Fibroblast of peridontal ligament (primary cell): ENCODE measurements around the gene AHNAK2.

ENCODE experiments used
- DNase-seq: peaks from one replicate; pipeline ENCODE4 v3.0.0-alpha.2; 2010; ENCODE audit errors: extremely low read depth

Gene AHNAK2

GRCh38 chr14:105012171-105012985, 34.2 kb upstream of the AHNAK2 start:
- DNase-seq: no peak

- DNase-seq: no peak
Measured at GRCh38 chr14:105011312-105011990, 33.3 kb upstream of the AHNAK2 start.

DNA sequence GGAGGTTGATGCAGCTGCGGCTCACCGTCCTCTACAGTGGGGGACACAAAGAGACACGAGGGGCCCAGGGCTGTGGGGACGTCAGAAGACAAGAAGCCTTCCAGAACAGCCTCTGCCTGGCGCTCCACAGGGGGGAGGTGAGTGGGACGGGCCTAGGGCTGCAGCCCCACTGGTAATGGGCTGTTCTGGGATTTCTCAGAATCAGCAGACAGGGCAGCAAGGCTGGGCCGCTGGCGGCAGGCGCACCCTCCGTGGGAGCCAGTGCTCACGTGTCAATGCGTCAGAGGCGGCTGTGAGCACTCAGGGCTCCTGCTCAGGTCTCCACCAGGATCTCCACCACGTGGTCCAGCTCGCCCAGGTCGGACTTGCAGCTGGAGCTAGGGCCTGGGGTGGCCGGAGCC, 32.7 kb upstream of the AHNAK2 start:
- no peak for DNase-seq

DNA sequence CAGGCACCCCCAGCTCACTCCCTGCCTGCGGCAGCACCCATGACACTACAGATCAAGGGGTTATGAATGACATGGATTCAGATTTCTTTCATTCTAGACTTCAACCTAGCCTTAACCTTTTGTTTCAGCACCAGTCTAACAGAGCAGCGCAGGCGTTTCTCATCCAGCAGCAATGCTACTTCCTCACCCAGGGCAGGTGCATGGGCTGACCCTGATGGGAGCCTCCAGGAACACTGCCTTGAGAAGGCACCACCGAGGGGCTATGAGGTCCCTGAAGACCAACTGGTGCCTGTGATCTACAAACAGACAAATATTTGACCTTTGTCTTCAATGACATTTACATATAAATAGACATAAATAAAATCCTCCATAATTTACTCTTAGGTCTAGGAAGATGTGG, 31.9 kb upstream of the AHNAK2 start:
- DNase-seq: no peak

DNA sequence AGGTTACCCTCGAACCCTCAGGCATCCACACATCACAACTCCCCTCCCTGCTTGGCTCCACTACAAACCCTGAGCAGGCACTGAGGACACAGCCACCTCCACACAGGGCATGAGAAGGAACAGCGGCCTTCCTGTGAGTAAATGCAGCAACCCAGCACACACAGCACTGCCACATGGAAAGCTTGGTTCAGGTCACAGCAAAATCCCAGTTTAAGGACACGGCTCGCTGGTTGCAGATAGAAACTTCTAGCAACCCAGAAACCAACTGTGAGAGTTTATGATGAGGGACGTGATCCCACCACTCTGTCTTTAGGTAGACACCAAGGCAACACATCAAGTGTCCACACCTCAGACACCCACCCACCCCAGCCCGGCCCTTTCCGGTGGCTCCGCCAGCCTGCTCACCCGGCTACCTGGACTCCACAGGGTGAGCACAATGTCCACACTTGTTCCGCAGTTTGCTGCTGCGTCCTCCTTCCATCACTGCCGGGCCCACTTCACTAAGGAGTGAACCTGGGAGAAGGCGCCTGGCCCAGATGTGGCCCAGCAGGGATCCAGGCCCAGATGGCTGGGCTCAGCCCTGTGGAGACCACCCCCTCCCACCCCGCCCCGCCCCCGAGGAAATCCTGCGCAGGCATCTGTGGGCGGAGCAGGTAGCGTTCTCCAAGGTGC, 29.6 kb upstream of the AHNAK2 start:
- DNase-seq: no peak

DNA sequence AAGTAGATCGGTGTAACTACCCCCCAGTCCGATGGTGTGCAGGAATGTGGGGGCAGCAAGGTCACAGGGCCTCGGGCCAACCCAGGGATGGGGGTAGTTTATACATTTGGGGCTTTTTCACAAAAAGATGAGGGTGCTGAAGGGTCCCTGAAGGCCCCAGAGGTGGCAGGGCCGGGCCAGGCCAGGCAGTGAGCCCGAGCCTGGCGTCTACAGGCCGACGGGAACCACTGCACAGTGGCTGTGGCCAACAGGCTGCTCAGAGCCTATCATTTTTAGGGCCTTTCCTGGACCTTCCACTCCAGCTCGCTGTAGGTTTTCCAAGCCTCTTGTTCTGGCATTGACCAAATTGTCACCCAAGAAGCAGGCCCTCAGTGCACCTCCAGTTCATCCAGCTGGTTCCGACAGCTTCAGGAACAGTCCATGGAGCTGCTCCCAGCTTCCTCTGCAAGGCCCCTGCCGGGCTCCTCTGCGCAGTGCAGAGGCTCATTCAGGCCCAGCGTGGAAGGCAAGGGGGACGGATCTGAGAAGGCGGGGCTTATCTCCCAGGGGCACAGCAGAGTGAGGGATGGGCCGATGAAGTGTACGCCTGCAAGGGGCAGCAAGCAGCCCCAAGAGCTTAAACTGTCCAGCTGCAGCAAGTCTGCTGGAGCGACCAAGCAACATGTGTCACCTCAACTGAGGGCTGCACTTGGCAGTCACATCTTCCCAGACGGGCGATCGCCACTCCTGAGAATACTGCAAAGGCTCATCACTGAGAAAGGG, 28.8 kb upstream of the AHNAK2 start:
- DNase-seq: no peak

- DNase-seq: no peak
Measured at GRCh38 chr14:105005929-105006830, 28.0 kb upstream of the AHNAK2 start.

DNA sequence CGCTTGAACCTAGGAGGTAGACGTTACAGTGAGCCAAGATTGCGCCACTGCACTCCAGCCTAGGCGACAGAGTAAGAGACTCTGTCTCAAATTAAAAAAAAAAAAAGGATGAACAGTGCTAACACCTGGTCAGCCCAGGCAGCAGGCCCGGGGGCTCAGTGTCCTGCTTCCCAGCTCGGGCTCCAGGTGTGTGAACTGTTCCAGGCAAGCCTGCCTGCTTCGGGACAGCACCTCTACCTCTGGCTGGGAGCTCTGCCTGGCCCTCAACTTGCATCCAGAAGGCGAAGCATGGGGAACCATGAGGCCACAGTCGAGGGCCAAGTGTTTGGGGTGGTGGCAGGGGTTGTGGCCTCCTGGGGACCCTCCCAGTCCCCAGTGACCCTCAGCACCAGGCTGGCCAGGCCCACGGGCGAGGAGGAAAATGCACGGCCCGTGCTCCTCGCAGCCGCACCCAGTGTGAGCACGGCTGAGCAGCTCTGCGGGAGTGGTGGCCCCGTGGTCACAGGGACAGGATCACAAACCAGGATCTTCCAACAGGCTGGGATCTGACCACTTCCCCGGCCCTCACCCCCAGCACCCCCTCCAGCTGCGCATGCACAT, 27.3 kb upstream of the AHNAK2 start:
- DNase-seq: no peak

- no peak for DNase-seq
Measured at GRCh38 chr14:104999361-104999760, 21.2 kb upstream of the AHNAK2 start.

GRCh38 chr14:104998801-104999200, 20.6 kb upstream of the AHNAK2 start:
- DNase-seq: no peak

DNA sequence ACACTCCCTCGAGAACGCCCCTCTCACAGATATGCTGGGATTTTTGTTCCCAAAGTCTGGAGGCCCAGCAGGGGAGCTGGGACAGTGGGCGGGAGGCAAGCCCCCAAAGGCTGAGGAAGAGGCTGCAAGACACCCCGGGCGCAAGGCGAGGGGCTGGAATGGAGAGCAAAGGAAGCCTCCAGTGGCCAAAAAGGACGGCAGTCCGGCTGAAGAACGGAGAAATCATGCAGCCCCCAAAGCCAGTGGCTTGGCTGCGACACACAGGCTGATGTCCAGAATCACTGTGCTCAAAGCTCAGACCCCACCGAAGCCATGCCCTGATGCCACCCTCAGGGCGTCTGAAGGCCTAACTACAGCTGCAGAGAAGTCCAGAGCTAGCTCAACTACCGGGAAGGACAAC, 18.3 kb upstream of the AHNAK2 start:
- no peak for DNase-seq

DNA sequence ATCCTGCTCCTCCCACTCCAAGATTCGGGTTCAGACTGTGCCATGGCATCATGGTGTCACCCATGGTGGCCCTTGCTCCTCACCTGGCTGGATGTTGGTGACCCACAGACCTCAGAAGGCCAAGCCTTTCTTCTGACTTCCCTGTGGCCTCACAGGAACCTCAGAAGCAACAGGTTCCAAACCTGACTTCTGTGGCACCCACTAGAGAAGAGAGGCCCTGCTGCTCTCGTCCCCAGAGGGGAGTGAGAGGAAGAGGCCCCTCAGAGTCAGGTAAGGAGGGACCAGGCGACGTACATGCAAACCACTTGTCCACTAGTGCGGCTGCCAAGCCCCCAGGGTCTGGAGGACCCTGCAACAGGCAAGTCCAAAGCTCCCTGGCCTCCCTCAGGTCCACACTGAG, 17.9 kb upstream of the AHNAK2 start:
- DNase-seq: no peak

DNA sequence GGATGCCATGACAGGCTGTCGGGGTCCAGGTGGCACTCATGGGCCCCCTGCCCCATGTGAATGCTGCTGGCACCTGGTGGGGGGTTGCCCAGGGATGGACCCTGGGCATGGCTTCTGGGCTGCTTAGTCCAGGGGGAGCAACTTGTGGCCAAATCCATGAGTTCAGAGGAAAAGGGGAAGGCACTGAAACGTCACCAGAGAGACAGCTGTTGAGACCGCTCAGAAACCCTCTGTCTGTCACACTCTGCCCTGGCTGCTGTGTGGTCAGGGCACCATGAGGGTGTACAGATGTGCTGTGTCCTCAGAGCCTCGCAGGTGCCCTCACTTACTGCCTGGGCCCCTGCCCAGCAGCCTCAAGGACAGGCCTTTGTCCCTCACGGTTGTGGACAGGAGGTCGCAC, 16.8 kb upstream of the AHNAK2 start:
- DNase-seq: no peak

DNA sequence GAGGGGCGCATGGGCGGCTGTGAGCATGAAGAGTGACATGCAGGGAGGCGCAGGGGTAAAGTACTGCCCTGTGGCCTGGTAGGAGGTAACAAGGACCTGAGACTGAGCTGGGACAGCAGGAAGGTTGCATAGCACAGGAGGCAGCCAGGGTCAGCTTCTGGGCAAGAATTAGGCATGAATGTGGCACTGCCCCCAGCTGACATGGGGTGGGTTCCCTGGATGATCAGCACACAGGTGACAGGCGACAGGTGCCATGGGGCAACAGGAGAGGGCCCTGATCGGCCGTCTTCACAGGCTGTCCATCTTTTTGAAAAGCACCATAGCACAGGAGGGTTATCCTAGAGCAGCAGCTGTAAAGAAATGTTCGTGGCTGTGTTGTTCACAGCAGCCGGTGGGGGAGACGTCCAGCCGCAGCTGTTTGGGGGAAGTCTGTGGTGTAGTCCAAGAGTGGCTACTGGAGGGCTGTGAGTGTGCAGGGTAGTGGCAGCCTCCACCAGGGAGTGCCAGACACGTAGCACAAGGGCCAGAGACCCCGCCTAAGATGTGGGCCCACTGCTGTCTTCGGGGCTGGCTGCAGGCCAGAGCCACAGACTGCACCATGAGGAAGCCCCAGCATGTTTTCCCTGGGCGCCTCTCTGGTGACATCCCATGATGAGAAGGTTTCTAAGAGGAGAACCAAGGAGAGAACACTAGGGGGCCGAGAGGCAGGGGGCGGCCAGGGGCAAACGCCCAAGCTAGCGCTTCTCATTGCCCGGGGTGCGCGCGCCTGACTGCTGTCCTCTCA, 15.8 kb upstream of the AHNAK2 start:
- DNase-seq: no peak

DNA sequence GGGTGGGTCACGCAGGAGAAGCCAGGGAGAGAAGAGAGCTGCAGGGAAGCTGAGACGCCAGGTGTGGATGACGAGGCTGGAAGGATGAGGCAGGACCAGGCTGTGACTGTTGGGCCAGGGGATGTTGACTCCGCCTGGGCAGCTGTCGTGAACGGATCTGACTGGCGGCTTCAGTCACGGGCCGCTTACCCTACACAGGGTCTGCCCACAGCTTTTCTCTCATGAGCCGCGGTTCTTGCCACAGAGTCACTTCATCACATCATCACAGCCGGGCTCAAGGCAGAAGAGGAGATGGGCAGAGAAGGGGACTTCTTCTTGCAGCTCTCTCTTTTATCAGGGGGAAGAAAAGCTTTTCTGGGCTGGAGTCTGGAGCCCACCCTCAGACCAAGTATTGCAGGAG, 15.1 kb upstream of the AHNAK2 start:
- DNase-seq: no peak

DNA sequence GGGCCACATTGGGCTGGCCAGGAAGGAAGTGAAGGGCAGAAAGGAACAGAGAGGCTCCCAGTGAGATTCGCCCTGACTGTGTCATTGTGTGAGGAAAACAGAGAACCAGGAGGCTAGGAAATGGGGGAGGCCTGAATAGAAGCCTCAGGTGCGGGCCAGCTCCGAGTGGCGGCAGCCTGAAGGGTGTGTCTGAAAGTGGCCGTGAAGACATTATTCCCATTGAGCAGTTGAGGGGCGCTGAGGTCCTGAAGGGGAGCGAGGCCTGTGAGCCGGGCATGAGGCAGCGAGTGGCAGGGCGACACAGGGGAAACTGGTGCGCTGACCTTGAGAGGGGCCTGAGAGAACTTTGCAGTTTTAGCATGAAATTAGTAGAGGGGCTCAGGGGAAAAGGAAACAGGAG, 14.3 kb upstream of the AHNAK2 start:
- no peak for DNase-seq

- no peak for DNase-seq
Measured at GRCh38 chr14:104991896-104992230, 13.7 kb upstream of the AHNAK2 start.

- no peak for DNase-seq
Measured at GRCh38 chr14:104989951-104990303, 11.8 kb upstream of the AHNAK2 start.

DNA sequence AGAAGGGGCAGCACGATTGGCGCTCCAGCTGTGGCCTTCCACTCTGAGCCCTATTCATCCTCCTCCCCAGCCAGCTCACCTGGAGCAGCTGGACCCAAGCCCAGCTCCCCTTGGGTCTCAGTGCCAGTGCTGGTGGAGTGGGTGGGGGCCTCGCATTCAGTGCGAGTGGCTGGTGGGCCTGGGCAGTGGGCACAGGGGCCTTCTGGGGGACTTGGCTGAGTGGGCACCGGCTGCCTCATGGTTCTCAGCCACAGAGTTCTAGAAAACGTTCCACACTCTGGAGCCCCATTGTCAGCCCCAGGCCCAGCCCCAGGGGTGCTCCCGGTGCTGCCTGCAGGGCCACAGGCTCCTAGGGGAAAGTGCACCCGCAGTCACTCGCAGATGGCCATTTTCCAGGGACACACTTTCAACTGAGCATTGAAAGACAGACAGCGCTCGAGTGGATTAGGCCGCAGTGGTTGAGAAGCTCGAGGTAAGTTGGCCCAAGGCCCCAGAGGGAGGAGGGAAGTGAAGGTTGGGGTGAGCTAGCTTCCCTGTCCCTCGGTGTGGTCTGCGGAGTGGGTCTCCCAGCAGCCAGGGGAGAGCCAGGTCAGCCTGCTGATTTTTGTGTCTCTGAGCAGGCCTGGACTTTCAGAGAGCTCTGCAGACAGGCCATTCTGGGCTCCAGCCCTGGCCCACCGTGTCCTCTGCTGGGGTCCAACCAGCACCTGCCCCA, 11.2 kb upstream of the AHNAK2 start:
- no peak for DNase-seq
